Vagina (tissue), 2 donors: ENCODE measurements around the gene EHMT1. TPM values are rescaled to one million over a fixed set of nuclear protein-coding genes. Genes with fewer than 3 reads are reported as not detected.

Experiments used
- DNase-seq, 2 donors: peaks; one replicate each; pipeline ENCODE4 v3.0.0-alpha.2; 2017; ENCODE audit errors: extremely low spot score in 2 of 2
- H3K27ac ChIP-seq: fragments of 200-600 bp; sonication (generic); one replicate; pipeline ENCODE4 v1.5.1; 2019
- H3K27me3 ChIP-seq: fragments of 200-600 bp; sonication (generic); one replicate; pipeline ENCODE4 v1.5.1; 2019
- H3K36me3 ChIP-seq, 2 donors: fragments of 200-600 bp; sonication (generic); one replicate each; pipeline ENCODE4 v1.5.1; 2017 to 2019
- H3K4me1 ChIP-seq: fragments of 200-600 bp; sonication (generic); one replicate; pipeline ENCODE4 v1.5.1; 2019
- H3K4me3 ChIP-seq, 2 donors: fragments of 200-600 bp; sonication (generic); 1 replicate in 1 of 2; 2 replicates in 1 of 2; pipeline ENCODE4 v1.5.1; 2016 to 2019
- H3K9me3 ChIP-seq: fragments of 200-600 bp; sonication (generic); one replicate; pipeline ENCODE4 v1.5.1; 2019
- CTCF ChIP-seq, 3 experiments: fragments of 450-650 bp in 2 of 3; fragments of 200-600 bp in 1 of 3; sonication (generic) in 1 of 3; IDR thresholded peaks; one replicate each; pipeline ENCODE4 v1.5.1; 2017 to 2019; ENCODE audit warnings: antibody characterized with exemption in 3 of 3, mild to moderate bottlenecking in 2 of 3, moderate library complexity in 2 of 3
- POLR2A ChIP-seq, 2 donors: fragments of 450-650 bp; IDR thresholded peaks; one replicate each; pipeline ENCODE4 v1.6.1; 2017; ENCODE audit warnings: antibody characterized with exemption in 2 of 2, mild to moderate bottlenecking in 2 of 2, moderate library complexity in 2 of 2
- POLR2AphosphoS5 ChIP-seq, 2 donors: sonication (generic); formaldehyde crosslinking; IDR thresholded peaks; one replicate each; pipeline ENCODE4 v1.9.0; 2017; ENCODE audit warnings: antibody characterized with exemption in 2 of 2, mild to moderate bottlenecking in 2 of 2, low read depth in 1 of 2; ENCODE audit not compliant: insufficient read depth in 1 of 2
- intact Hi-C: fragments of 100-400 bp; cut with DNase I; formaldehyde crosslinking; loops from one replicate; pipeline ENCODE4 v1.15.1; 2023
- total RNA-seq: library from RNA; depleted of rRNA; stranded (reverse); fragments of >200 nt; gene quantifications from one replicate; pipeline ENCODE4 v1.2.3, GENCODE V29; 2016

The EHMT1 gene
- total RNA-seq, 1 donor from 2014 or later, result 65.8 TPM

GRCh38 chr9:137676998-137677397 lies 58.2 kb downstream of the EHMT1 start:
- no peak for DNase-seq
- no peaks in the 10 kb centered on the region for H3K36me3 ChIP-seq
- H3K27me3 ChIP-seq, result no peaks in the 10 kb centered on the region
- intact Hi-C loops, result no loop called here
- no peak overlapping the region for H3K4me3 ChIP-seq
- no peak overlapping the region for H3K27ac ChIP-seq
- H3K9me3 ChIP-seq, result no peaks in the 10 kb centered on the region
- H3K4me1 ChIP-seq, result peaks cover 43% of the 10 kb centered on the region
- TF ChIP-seq POLR2AphosphoS5 (IDR thresholded peaks at IDR 0.05; ENCODE audit: insufficient read depth in 1 of 2, low read depth in 1 of 2) (no peak), POLR2A (IDR thresholded peaks at IDR 0.05) (no peak), CTCF (IDR thresholded peaks at IDR 0.05) (no peak)

GRCh38 chr9:137678202-137678601 lies 59.4 kb downstream of the EHMT1 start:
- DNase-seq, result no peak

GRCh38 chr9:137679249-137679648 lies 60.4 kb downstream of the EHMT1 start:
- H3K27ac ChIP-seq, result no peak overlapping the region
- H3K4me3 ChIP-seq, result no peak overlapping the region
- intact Hi-C loops, result no loop called here
- H3K27me3 ChIP-seq, result no peaks in the 10 kb centered on the region
- no peaks in the 10 kb centered on the region for H3K9me3 ChIP-seq
- peaks cover 29% of the 10 kb centered on the region for H3K4me1 ChIP-seq
- no peak for TF ChIP-seq POLR2A (IDR thresholded peaks at IDR 0.05)
- TF ChIP-seq CTCF (IDR thresholded peaks at IDR 0.05), result no peak
- TF ChIP-seq POLR2AphosphoS5 (IDR thresholded peaks at IDR 0.05; ENCODE audit: insufficient read depth in 1 of 2, low read depth in 1 of 2), result no peak
- no peak for DNase-seq
- no peaks in the 10 kb centered on the region for H3K36me3 ChIP-seq

More at GRCh38 chr9:137678202-137678601, 59.4 kb downstream of the EHMT1 start:
- H3K4me3 ChIP-seq, result no peak overlapping the region
- H3K36me3 ChIP-seq, result no peaks in the 10 kb centered on the region
- H3K27ac ChIP-seq, result no peak overlapping the region
- H3K4me1 ChIP-seq, result peaks cover 39% of the 10 kb centered on the region
- H3K27me3 ChIP-seq, result no peaks in the 10 kb centered on the region
- intact Hi-C loops, result no loop called here
- no peaks in the 10 kb centered on the region for H3K9me3 ChIP-seq
- TF ChIP-seq POLR2A (IDR thresholded peaks at IDR 0.05) (no peak), POLR2AphosphoS5 (IDR thresholded peaks at IDR 0.05; ENCODE audit: insufficient read depth in 1 of 2, low read depth in 1 of 2) (no peak), CTCF (IDR thresholded peaks at IDR 0.05) (no peak)

- peaks cover 23% of the 10 kb centered on the region for H3K4me1 ChIP-seq
- H3K9me3 ChIP-seq, result no peaks in the 10 kb centered on the region
- H3K36me3 ChIP-seq, result no peaks in the 10 kb centered on the region
- DNase-seq, result no peak
- H3K4me3 ChIP-seq, result no peak overlapping the region
- intact Hi-C loops, result no loop called here
- TF ChIP-seq POLR2AphosphoS5 (IDR thresholded peaks at IDR 0.05; ENCODE audit: insufficient read depth in 1 of 2, low read depth in 1 of 2), result no peak
- no peak for TF ChIP-seq CTCF (IDR thresholded peaks at IDR 0.05)
- no peak for TF ChIP-seq POLR2A (IDR thresholded peaks at IDR 0.05)
- no peaks in the 10 kb centered on the region for H3K27me3 ChIP-seq
- no peak overlapping the region for H3K27ac ChIP-seq
Observed at GRCh38 chr9:137679695-137680305, 61.0 kb downstream of the EHMT1 start.
